NCI-H2107 treated with DMSO at 0.1 percent for 48 hours (cell line): ENCODE results near the gene VPS13C.

ENCODE experiments used
- DNase-seq: peaks from one replicate; lab custom pipeline; 2025; ENCODE audit not compliant: unreplicated experiment; lab: John Stamatoyannopoulos, UW

The VPS13C gene

DNA sequence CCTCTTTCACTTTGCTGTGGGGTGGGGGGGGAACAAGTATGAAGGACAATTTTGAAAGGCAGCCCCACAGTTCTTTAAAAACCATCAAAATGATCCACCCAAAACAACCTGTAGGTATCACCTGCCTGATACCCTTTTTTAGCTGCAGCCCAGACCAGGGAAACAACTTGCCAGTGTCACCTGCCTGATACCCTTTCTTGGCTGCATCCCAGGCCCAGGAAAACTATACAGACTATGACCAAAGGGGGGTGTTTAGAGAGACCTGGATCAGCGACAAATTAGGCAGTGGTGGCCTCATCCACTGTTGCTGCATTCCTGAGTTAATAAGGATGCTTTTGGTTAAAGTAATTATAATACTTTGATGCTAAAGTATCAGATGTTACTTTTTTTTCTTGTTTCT lies 122.0 kb downstream of the VPS13C start:
- no peak for DNase-seq

DNA sequence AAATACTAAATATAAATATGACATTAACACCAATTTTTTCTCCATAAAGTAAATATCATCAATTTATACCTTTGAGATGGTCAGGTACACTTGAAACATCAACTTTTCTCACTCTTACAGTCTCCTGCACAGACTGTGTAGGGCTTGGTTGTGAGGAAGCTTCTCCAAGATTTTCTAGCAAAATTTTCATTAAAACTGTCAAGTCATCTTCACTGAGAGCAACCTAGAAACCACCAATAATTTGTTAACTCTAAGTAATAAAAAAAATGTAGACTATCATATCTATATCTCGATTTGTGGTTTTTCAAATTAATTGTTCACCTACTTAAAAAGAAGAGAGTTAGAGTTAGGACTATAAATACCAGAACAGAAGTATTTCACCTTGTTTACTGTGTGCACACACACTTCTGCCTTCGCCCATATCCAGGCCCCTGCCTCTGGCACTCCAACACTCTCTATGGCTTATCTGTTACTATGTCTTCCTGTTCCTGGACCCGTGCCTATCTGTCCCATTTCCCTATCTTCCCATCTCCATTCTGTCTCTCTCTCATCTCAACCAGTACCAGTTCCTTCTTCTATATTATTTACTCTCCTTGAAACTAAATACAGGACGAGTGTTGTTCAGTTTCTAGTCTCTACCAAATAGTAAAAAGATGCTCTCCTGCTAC lies 123.6 kb downstream of the VPS13C start:
- no peak for DNase-seq

DNA sequence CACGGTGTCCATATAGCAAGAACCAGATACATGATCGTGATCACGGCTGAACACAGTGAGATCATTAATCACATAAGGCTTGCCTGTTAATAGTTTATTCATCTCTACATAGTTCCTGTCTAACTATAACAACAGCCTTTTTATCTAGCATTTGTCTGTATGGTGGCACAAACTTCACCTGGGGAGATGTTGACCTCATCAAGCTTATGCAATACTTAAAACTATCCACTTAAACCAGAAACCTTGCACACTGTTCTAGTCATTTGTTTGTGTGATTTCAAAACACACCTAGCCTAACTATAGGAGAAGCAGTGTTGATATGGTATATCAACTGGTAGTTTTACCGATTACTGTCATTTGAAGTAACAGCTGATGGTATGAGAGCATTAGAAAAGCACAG lies 124.8 kb downstream of the VPS13C start:
- no peak for DNase-seq

DNA sequence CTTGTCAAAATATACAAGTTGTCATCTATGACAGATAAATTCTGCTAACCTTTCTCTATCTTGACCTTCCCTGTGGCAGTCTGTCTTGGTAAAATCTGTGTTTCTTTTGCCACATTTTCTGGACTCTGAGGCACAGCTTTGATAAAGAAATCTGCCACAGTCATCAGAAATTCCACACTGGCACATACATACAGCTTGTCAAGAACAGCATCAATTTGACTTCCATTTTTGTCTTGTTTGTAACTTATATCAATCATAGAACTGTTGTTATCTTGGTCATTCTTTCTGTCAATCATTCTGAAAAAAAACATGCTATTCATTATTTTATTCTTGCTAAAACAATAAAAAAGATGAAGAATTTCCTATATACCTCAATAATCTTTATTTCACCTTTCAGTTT lies 130.8 kb downstream of the VPS13C start:
- DNase-seq, result no peak

DNA sequence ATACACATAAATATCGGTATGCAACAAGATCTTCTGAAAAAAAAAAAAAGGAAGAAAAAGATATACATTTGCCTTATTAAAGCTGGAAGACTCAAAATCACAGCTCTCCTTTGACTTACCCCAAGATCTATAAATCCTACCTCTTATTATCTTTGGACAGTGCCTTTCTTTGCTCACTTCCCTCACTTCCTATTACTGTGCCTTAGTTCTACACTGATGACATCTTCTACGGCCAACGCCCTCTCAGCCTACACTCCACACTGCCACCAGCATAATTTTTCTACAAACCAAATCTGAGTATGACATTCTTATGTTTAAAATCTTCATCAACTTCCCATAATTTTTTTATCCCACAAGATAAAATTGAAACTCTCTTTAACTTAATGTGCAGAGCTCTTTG lies 137.1 kb downstream of the VPS13C start:
- no peak for DNase-seq

DNA sequence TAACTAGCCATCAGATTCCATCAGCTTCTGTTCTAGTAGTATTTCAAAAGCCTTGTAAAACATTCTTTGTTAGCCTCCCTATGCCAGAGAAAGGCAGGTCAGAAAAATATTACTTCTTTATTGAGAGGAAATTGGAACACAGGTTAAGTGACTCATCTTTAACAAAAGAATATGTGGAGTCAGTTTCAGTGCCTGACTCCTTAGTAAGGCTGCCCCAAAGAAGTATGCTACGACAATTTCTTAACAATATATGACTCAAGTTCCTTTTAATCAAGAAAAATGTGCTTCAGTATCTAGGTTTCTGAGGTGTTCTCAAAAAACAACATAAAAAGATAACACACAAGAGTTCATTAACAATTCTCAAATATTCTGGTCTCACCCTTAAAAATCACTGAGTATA lies 139.2 kb downstream of the VPS13C start:
- DNase-seq, result no peak

DNA sequence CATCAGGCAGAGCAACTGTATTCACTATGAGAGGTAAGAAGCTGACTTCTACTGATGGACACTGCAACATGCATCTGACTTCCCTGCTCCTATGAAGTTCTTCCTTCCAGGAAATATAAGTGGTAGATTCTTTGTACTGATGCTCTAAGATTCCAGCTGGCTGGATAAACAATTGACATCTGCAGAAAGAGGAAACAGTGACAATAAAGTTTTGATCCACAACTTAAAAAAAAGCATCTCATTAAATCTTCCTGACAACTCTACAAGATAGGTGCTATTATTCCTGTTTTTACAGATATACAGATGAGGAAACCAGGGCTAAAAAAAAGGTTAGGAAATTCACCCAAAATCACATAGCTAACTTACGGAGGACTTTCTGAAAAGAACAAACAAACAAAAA lies 142.8 kb downstream of the VPS13C start:
- DNase-seq, result no peak

DNA sequence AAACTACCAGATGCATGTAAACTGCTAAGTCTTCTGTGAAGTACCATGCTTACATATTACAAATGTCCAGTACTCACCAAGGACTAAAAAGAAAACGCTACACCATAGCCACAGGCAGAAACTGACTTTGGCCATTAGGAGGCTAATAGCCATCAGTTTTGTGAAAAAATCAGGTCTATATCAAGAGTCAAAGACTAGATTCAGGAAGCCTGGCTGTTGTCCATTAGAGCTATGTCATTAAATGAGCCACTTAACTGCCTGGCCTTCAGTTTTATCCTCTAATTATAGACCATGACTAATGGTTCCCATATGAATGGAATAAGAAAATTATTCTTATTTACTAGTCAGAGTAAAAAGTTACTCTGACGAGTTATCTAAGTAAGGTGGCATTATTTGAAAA lies 144.1 kb downstream of the VPS13C start:
- no peak for DNase-seq

DNA sequence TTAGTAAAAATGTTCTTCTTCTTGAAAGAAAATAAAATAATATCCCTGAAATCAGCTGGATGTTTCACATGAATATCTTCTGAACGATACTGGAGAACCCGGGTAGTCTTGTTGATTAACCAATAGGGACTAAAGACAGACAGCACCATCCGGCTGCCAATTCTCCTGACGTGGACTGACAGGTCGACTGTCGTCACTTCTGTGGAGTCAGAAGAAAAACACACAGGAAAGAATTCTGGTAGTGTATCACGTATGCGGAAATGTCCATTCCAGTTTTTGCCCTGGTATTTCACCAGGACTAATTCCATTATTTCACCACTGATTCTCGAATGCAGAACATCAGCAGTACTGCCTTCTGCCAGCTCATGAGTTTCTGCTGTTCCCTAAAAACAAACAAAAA lies 144.6 kb downstream of the VPS13C start:
- DNase-seq, result no peak

DNA sequence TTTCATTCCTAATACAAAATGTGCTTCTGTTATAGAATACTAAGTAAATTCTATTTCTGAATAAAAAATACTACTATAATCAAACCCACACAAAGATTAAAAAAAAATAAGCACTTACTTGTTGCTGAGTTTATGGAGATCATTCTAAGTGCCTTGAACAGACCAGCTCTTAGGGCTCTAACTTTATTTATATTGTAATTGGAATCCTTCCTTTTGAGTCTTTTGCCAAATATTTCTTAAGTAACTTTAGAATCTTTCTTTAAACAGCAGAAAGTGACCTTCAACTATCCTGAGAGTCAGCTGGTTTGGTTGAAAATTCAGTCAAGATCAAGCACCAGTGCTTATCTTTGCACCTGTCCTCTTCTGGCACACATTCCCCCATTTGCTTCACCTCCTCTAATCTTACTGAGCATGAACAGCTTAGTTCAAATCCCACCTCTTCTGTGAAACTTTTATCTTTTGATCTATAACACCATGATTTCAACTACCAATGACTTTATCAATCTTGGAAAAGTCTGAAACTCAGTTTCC lies 149.3 kb downstream of the VPS13C start:
- DNase-seq, result no peak

DNA sequence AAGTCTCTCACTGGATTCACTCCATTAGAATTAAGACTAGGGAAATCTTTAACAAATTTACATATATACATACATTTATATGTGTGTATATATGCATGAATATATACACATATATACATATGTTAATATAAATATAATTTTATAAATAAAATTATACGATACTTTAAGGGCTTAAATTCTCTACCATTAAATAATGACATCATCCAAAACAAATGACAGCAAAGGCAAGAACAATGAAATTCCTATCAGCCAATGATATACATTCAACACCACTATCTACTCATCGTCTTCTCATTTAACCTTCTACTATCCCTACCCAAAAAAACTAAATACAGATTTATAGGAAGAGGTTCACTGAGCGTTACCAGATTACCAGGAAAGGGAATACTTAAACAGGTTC lies 152.0 kb downstream of the VPS13C start:
- no peak for DNase-seq

DNA sequence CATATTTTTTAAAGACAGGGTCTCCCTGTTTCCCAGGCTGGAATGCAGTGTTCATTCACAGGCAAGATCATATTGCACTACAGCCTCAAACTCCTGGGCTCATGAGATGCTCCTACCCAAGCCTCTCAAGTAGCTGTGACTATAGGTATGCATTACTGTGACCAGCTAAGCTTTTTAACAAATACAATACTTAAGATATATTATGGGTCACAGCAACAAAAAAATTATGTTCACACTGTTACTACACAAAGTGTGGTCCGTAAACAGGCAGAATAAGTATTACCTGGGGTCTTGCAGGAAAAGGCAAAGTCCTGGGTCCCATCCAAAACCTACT lies 152.5 kb downstream of the VPS13C start:
- DNase-seq, result no peak

DNA sequence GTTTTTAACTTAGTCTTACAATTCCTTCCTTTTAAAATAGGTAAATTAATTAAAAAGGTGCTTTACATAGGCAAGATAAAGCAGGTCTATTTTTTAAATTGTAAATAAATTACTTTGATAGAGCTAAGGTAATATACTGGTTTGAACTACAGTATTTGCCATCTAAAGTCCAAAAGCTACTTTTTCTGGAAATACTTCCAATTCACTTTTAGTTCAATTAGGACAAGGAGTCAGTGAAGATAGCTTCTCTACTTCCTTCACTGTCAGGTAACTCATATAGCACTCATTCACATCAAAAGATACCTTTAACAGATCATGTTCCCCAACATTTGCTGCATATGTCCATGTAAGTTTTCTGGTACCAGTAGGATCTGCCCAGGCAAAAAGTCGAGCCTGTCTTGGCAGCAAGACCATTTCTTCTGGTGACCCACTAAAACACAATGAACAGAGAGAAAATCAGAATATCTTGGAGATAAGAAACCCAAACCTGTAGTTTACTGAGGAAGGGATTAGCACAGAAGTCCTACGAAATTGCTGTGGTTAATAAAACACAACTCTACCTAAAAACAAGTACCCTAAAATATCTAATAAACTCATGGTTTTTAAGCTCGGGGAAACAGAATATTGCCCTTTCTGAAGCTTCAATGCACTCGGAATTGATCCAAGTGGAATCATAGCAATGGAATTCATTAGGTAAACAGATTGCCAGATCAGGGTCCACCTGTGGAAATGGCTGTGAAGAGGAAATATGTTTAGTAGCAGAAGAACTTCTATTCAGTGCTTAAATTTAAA lies 153.1 kb downstream of the VPS13C start:
- DNase-seq, result no peak

DNA sequence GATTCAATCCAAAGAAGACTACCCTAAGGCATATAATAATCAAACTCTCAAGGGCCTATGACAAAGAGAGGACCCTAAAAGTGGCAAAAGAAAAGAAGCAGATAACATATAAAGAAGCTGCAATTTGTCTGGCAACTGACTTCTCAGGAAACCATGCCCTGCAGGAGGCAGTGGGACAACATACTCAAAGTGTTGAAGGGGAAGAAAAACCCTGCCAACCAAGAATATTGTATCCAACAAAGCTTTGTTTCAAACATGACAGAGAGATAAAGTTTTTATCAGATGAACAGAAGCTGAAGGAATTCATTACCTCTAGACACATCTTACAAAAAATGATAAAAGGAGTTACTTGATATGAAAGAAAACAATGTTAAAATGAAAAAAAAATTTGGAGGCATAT lies 167.1 kb downstream of the VPS13C start:
- DNase-seq, result no peak

DNA sequence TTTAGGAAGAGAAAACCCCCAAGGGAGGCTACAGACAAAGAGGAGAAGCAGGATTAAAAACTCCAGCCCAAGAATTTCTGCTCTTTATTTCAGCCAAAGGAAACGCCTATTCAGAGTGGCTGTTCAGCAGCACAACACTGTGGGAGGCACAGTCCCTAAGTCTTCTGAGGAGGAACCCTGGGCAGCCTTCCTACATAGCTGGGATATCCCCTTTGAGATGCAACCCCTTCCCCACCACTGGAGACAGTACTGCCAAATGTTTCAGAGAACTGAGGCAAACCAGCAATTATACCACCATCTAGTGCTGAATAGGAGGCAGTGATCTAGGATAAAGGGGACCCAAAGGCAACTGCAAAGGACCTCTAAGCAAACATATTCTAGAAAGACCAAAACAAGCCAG lies 168.1 kb downstream of the VPS13C start:
- no peak for DNase-seq

DNA sequence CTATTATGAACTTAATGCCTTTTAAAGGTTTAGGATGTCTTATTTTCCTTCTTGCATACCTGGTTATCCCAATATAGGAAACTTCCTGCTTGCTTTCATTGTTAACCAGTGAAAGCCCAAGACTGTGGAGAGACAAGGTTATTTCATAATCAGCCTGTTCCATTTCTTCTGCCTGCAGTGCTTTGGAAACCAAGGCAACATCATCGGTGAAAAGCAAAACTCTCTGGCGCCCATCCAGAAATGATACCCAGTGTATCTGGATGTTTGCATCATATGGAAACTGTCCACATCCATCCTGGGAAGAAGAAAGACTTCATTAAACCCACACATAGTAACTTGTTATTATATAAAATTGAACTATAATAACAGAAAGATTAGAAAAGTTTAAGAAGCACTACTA lies 170.1 kb downstream of the VPS13C start:
- no peak for DNase-seq

DNA sequence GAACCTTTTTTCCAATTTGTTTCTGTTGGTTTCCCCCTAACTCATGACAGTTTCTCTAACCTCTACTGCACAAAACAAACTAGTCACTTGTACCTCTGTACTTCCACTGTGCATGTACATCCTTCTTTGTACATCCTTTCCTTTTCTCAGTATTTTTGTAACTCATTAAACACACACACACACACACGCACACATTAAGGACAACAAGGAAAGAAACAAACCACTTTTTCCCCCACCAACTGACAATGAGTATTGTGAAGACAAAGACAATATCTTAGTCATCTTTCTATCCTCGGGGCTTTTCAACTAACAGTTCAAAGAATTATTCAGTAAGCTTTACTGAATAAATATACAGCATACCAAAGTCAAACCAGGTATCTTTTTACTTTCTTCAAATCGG lies 170.5 kb downstream of the VPS13C start:
- no peak for DNase-seq

DNA sequence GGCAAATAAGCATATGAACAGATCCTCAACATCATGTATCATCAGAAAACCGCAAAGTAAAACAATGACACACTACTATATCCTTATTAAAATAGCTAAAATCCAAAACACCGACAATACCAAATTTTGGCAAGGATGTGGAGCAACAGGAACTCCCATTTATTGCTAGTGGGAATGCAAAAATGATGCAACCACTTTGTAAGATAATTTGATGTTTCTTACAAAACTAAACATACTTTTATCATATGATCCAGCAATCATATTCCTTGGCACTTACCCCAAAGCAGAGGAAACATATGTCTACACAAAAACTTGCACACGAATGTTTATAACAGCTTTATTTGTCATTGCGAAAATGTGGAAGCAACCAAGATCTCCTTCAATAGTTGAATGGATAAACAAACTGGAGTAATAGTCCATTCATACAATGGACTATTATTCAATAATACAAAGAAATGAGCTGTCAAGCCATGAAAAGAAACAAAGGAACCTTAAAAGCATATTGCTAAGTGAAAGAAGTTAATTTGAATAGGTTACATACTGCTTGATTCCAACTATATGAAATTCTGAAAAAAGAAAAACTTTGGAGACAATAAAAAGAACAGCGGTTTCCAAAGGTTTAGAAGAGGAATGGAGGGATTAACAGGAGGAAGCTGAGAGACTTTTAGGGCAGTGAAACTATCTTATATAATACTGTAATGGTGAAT lies 172.0 kb downstream of the VPS13C start:
- DNase-seq, result no peak

DNA sequence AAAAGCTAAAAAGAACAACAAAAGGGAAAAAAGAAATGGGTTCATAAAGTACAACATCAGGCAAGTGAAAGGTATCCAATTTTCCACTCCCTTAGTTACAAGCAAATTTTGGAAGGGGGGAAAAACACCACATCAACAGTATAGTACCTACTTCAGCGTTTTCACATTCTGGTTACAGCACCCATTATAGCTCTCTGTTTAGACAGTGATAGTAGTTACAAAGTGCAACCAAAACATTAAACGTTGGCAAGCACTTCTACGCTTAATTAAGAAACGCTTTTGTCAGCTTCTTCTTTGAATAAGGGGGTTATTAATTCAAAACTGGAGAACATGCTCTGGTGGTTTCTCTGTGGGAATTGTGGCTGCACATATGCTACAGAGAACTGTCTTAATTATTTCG lies 180.2 kb downstream of the VPS13C start:
- DNase-seq, result peak; percentile 23

DNA sequence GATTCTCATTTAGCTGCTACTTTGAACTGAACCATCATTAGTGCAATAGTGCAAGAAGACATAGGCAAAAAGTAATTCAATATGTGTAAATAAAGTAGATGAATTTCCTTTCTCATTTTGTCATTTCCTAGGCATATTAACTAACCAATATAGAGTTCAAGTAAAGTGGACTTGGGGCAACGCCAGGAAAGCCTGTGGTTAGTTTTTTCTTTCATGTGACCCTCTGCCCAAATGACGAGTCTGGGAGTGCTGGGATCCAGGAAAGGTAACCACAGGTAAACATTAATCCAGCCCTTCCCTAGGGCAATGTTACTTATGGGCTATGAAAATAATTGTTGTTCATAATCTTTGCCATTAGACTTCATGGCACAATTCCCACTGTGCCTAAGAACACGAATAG lies 181.0 kb downstream of the VPS13C start:
- DNase-seq, result peak; percentile 33

DNA sequence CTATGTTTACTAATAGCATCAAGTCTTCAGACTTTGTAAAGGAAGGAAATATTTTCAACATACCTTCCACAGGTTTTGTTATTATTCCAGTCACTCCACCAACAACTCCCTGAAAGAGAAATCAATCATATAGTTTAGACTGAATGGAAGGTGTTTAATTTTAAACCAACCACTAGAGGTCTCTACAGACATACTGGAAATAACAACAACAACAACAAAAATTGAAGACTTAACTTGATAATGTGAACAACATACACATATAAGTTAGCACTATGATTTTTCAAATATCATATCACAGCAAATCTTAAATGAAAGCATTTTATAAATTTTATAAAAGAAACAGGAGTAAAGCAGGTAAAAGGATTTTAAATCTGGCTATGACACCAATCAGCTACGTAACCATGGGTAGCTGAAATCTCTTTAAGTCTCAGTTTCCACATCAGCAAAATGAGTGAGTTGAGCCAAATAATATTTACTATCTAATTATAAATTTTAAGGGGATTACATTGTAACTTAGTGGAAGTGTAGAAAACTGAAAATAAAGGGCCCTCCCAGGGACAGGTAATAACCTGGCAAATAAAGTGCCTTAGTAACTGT lies 188.2 kb downstream of the VPS13C start:
- peak; percentile 42 for DNase-seq

DNA sequence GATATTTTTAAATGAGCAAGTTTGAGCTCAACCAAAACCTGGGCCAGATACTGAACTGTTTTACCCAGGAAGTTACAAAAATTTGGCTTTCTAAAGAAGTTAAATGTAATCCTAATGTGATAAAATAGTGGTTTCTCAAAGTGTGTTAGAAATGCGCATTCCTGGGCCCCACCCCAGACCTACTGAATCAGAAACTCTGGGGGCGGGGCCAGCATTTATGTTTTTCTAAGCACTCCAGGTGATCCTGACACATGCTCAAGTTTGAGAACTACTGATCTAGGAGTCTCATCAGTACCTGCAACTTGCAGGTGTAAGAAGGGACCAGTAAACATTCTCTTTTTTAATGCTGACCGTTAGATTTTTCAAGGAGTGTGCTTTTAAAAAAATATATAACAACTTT lies 190.6 kb downstream of the VPS13C start:
- DNase-seq, result no peak
